NOMO-1 treated with dmso at 0.1 percent for 144 hours (cell line): ENCODE measurements around the gene RAB40AL.
"Not testable (repeated sequence)": the region's sequence is repeated elsewhere in the genome, so short reads cannot be mapped to it uniquely, and the experiment has no call there.

Source experiments
- DNase-seq: peaks from one replicate; lab custom pipeline; 2025; ENCODE audit not compliant: unreplicated experiment; lab: John Stamatoyannopoulos, UW

The RAB40AL gene, protein sequence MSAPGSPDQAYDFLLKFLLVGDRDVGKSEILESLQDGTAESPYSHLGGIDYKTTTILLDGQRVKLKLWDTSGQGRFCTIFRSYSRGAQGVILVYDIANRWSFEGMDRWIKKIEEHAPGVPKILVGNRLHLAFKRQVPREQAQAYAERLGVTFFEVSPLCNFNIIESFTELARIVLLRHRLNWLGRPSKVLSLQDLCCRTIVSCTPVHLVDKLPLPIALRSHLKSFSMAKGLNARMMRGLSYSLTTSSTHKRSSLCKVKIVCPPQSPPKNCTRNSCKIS

DNA sequence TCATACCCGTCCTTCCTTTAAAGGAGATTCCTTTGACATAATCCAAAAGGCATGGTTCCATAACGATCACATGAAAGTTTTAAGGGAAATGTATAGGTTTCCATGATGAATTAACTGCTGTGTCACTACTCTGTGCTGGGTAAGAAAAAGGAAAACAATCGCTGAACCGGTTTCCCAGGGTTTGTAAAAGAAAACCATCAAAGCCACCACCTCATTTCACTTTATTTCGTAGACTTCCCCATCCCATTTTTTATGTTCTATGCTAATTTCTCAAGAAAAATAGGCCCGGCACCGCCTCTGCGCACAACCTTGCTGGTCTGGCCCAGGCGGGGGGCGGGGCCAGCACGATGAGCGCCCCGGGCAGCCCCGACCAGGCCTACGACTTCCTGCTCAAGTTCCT is at the start of gene RAB40AL:
Gene RAB40AL (plus strand): TSS at position 301 of the 400 bp plus-strand sequence. CDS start 47 bp downstream, at position 348.
- not testable (repeated sequence) for DNase-seq

DNA sequence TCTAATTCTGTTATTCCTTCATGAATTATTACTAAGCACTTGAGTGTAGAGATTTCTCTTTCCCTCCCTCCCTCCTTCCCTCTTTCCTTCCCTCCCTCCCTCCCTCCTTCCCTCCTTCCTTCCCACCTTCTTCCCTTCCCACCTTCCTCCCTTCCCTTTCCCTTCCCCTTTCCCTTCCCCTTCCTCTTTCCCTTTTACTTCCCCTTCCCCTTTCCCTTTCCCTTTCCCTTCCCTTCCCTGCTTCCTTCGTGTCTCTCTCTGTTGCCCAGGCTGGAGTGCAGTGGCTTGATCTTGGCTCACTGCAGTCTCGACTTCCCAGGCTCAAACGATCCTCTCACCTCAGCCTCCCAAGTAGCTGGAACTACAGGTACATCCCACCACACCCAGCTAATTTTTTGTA is 49.4 kb upstream of the RAB40AL start:
- no peak for DNase-seq

DNA sequence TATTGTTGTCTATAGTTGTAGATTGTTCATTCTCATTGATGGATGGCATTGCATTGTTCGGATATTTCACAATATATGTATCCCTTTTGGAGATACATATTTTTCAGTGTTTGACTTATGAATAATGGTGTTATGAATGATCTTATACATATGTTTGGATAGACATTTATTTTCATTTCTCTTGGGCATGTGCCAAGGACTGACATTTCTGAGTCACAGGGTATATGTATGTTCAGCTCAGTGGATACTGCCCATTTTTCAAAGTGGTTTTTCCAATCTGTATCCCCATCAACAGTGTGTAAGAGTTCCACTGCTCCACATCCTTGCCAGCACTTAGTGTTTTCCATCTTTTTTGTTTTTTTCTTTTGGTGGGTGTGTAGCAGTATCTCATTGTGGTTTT is 45.0 kb upstream of the RAB40AL start:
- no peak for DNase-seq

- peak; percentile 39 for DNase-seq
Measured at GRCh38 chrX:102899940-102900916, 36.8 kb upstream of the RAB40AL start.

DNA sequence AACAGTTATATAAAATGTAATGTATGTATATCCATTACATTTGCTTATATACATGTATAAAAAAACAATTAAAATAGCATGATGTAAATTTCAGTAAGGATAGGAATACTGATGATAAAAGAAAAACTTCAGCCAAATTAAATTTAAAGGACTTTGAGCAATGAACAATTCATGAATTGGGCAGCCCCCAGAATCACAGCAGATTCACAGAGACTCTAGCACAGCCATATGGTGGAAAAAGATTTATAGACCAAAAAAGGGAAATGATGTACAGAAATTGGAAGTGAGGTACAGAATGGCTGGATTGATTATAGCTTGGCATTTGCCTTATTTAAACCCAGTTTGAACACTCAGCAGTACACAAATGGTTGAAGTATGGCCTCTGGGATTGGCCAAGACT is 34.7 kb upstream of the RAB40AL start:
- DNase-seq = no peak

- no peak for DNase-seq
Measured at GRCh38 chrX:102930990-102931756, 5.9 kb upstream of the RAB40AL start.

DNA sequence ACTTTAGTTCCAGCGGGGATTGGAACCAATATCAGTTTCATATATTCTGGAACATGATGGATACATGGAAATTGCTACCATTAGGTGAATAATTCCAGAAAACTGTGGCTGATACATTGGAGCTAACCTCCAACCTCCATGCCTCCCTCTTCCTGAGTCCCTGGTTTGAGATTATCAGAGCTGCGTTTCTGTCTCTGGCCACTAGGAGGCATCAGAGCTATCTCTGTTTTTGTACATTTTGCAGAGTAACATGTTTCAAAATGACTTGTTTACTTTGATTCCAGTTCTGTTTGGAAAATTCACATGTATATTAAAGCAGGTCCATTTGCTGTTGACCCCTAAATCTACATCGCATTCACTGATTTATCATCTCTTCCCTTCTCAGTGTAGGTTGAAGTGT is 2.4 kb upstream of the RAB40AL start:
- no peak for DNase-seq

DNA sequence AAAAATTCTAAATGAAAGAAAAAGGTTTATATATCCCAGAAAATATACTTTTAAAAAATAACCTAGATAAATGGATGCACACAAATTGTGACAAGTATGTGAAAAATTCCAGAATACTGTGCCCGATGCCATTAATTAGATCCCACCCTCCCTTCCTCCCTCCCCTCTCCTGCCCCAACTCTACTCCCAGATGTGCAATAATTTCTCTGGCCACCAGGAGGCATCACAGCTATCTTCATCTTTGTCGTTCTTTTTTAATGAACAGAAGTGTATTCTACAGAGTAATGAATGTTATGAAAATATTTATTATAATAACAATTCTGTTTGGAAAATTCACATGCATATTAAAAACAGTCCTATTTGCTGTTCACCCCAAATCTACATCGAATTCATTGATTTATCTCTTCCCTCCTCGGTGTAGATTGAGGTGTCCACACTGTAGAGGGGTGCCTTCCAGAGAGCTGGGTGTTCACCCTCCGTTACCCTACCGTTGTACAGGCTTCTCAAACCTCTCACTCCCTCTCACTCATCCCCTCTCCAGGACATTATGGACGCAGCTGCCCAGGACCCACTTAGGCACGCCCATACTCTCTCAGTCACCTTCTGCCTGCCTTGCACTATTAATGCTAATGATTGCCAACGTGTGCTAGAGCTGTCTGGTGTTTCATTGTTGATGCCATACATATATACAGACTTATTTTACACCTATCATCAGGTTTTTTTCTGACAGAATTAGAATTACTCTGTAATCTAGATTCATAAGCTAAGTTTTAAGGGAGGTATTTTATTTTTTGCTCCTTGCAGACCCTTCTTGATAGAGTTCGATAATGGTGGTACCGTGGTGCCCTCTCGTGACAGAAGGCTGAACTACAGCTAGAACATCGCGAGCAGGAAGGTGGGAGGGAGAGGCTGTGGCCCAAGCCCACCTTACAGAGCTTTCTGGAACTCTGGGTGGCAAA is 14.1 kb downstream of the RAB40AL start:
- DNase-seq = peak; percentile 55

- no peak for DNase-seq
Measured at GRCh38 chrX:102957751-102958150, 20.7 kb downstream of the RAB40AL start.

GRCh38 chrX:102958794-102959193 is 21.7 kb downstream of the RAB40AL start:
- peak; percentile 30 for DNase-seq

DNA sequence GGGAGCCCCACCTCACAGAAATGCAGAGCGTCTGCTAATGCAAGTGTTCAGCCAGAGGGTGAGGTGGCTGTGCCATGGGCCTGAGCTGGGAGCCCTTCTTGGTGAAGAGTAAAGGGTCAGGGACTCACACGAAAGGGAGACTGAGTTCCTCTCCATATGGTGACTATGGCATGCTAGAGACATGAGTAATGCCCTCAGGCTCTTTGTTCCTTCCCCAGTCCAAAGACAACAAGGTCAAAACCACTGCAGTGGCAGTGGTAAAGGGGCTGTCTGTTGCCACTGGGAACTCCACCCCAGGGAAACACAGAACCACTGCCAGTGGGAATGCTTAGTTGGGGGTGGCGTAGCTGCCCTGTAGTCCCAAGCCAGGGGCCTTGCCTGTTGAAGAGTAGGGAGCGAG is 22.4 kb downstream of the RAB40AL start:
- no peak for DNase-seq

GRCh38 chrX:102963955-102964354 is 26.9 kb downstream of the RAB40AL start:
- no peak for DNase-seq

DNA sequence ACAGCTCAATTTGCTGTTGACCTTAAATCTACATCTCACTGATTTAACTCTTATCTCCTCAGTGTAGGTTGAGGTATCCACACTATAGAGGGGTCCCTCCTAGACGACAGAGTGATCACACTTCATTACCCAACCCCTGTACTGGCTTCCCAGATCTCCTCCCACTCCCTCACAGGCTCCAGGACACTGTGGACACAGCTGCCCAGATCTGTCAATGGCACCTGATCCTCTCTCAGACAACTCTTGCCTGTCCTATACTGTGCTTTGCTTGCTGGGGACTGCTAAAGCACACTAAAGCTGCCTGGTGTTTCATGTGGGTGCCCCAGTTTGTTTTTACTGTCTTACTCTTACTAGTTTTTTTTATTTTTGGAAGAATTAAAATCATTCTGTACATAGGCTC is 27.9 kb downstream of the RAB40AL start:
- DNase-seq = no peak

DNA sequence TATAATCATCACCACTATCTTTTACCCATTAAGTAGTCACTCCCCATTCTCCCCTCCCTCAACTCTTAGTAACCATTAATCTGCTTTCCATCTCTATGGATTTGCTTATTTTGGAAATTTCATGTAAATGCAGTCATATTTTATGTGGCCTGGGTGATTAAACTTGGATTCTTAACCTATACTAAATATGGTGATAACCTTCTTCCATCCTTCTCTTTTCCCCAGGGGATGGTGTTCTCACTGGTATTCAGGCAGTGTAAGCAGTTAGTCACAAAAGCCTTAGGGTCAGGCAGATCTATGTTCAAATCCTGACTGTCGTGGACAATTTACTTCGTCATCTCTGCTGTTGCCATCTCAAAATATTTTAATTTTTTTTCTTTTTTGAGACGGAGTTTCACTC is 29.6 kb downstream of the RAB40AL start:
- DNase-seq = no peak

DNA sequence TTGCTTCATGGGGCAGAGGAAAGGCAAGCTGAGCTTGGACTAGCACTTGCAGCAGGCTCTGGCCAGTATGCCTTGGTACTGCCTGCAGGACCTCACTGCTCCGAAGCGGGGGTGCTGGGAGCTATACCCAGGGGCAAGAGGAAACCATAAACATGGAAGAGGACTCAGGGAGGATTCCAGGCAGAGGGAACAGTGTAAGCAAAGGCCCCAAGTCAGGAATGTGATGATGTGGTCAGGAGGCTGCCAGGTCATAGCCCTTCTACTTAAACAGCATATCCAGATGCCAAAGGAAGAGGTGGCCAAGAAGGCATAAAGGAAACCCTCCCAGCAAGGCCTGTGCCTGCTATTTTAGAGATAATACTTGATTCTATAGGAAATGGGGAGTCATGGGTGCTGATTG is 31.1 kb downstream of the RAB40AL start:
- no peak for DNase-seq

DNA sequence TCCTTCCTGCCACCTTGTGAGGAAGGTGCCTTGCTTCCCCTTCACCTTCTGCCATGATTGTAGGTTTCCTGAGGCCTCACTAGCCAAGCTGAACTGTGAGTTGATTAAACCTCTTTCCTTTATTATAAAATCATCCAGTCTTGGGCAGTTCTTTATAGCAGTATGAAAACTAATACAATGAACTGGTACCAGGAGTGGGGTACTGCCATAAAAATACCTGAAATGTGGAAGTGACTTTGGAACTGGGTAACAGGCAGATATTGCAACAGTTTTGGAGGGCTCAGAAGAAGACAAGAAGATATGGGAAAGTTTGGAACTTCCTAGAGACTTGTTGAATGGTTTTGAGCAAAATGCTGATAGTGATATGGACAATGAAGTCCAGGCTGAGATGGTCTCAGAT is 34.5 kb downstream of the RAB40AL start:
- DNase-seq = not testable (repeated sequence)

- no peak for DNase-seq
Measured at GRCh38 chrX:102975016-102975415, 37.9 kb downstream of the RAB40AL start.

DNA sequence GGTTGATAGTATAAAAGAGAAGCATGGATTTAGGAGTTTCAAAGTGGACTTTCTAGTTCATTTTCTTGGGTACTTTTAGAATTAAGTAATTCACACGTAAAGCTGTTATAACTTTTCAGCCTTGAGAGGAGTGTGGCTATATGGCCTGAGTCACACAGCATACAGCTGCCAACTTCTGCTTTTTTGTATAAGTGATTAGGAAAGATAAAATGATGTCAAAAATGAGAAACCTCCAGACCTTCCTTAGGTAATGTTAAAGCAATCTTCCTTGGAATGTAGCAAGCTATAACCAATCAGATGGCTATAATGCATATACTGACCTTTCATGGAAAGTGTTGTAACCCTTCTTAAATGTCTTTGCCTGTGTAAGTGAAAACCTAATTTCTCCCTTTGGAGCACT is 39.2 kb downstream of the RAB40AL start:
- peak; percentile 68 for DNase-seq

DNA sequence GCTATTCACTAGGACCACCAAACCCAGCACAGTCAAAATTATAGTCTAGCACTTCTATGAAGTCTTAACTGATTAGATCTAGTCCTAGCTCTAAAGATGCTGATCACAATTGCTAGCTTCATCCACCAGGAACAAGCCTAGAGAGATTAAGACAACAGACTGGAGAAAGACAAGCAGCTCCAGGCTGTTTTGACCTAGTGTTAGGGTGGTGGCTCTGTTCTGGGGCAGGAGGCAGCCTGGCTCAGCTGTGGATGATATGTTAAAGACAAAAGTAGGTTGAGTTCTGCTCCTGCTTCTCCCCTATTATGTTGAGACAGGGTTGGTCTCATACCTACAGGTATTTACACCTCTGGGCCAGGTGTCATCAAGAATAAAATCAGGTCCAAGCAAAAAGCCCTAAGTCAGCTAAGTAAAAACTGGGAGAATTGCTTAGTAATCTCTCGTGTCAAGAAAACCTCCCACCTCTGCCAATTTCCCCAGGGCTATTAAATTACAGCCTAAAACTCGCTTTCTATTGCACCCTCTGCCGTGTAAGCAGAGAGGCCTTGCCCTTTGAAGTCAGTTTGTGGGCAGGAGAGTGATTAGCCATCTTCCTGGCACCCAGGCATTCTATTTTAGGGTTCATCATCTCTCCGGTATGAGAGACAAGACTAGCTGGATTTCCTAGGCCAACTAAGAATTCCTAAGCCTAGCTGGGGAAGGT is 39.9 kb downstream of the RAB40AL start:
- DNase-seq = peak; percentile 20

- no peak for DNase-seq
Measured at GRCh38 chrX:102978594-102978993, 41.5 kb downstream of the RAB40AL start.
